WTC11 (cell line): ENCODE results near the gene TAS2R46. TPM values are rescaled to one million over a fixed set of nuclear protein-coding genes. Genes with fewer than 3 reads are reported as not detected.

ENCODE experiments used
- ATAC-seq: fragments of 200-7000 bp; cut with Tn5 transposase; 2 replicates; pipeline ENCODE4 v1.10.0; 2021; ENCODE audit warnings: mild to moderate bottlenecking, moderate library complexity
- CTCF ChIA-PET: fragments of 300-600 bp; sonication (Branson Sonifier 250); formaldehyde crosslinking; loops from one replicate; lab custom pipeline; 2021; ENCODE audit warnings: antibody characterized with exemption; lab: Charles Lee
- POLR2A ChIA-PET: fragments of 350-600 bp; sonication (Branson Sonifier 250); formaldehyde crosslinking; loops from one replicate; lab custom pipeline; 2021; ENCODE audit warnings: antibody characterized with exemption; lab: Charles Lee
- DNase-seq: peaks from one replicate; pipeline ENCODE4 v3.0.0; 2021; ENCODE audit warnings: low spot score
- H3K27ac Mint-ChIP-seq: 2 replicates; pipeline ENCODE4 v1.8.0; 2021; ENCODE audit warnings: mixed read lengths
- H3K27me3 Mint-ChIP-seq: 2 replicates; pipeline ENCODE4 v1.8.0; 2021; ENCODE audit warnings: low read depth, mild to moderate bottlenecking, moderate library complexity, mixed read lengths
- H3K36me3 Mint-ChIP-seq: 2 replicates; pipeline ENCODE4 v1.8.0; 2021; ENCODE audit warnings: mixed read lengths
- H3K4me1 Mint-ChIP-seq: 2 replicates; pipeline ENCODE4 v1.8.0; 2022; ENCODE audit warnings: mixed read lengths
- H3K4me3 Mint-ChIP-seq: 2 replicates; pipeline ENCODE4 v1.8.0; 2021; ENCODE audit warnings: mild to moderate bottlenecking, moderate library complexity, mixed read lengths
- H3K9me3 Mint-ChIP-seq: 2 replicates; pipeline ENCODE4 v1.8.0; 2021; ENCODE audit warnings: mixed read lengths
- ATF3 ChIP-seq: sonication (generic); formaldehyde crosslinking; conservative IDR thresholded peaks from 2 replicates; pipeline ENCODE4 v1.8.1; 2022; ENCODE audit warnings: mild to moderate bottlenecking, missing genetic modification reagents
- CREM ChIP-seq: sonication (generic); formaldehyde crosslinking; IDR thresholded peaks from 2 replicates; pipeline ENCODE4 v1.8.1; 2022; ENCODE audit warnings: mild to moderate bottlenecking, missing genetic modification reagents, moderate library complexity
- CTCF ChIP-seq: fragments of 200-600 bp; IDR thresholded peaks from 2 replicates; pipeline ENCODE4 v1.8.0; 2022; ENCODE audit warnings: antibody characterized with exemption
- ESRRA ChIP-seq: sonication (generic); formaldehyde crosslinking; IDR thresholded peaks from 2 replicates; pipeline ENCODE4 v1.8.1; 2022; ENCODE audit warnings: mild to moderate bottlenecking, missing genetic modification reagents, borderline replicate concordance
- FOXK1 ChIP-seq: sonication (generic); formaldehyde crosslinking; IDR thresholded peaks from 2 replicates; pipeline ENCODE4 v1.8.0; 2022; ENCODE audit warnings: mild to moderate bottlenecking, moderate library complexity, missing genetic modification reagents
- GABPB1 ChIP-seq: sonication (generic); formaldehyde crosslinking; IDR thresholded peaks from 2 replicates; pipeline ENCODE4 v1.8.1; 2023; ENCODE audit warnings: mild to moderate bottlenecking, missing genetic modification reagents
- IRF1 ChIP-seq: sonication (generic); formaldehyde crosslinking; IDR thresholded peaks from 2 replicates; pipeline ENCODE4 v1.8.0; 2023; ENCODE audit warnings: missing genetic modification reagents
- IRF2 ChIP-seq: sonication (generic); formaldehyde crosslinking; IDR thresholded peaks from 2 replicates; pipeline ENCODE4 v1.8.0; 2022; ENCODE audit warnings: low read depth, missing genetic modification reagents, borderline replicate concordance
- JAZF1 ChIP-seq: fragments of 250-450 bp; sonication (Bioruptor Pico); IDR thresholded peaks from 2 replicates; pipeline ENCODE4 v1.9.0; 2021; ENCODE audit warnings: moderate library complexity, mild to moderate bottlenecking, inconsistent platforms
- JUN ChIP-seq: sonication (generic); formaldehyde crosslinking; IDR thresholded peaks from 2 replicates; pipeline ENCODE4 v1.8.0; 2023; ENCODE audit warnings: mild to moderate bottlenecking, missing genetic modification reagents
- OVOL2 ChIP-seq: fragments of 250-450 bp; sonication (Bioruptor Pico); IDR thresholded peaks from 2 replicates; pipeline ENCODE4 v1.9.0; 2021; ENCODE audit warnings: mild to moderate bottlenecking, borderline replicate concordance
- PRRX2 ChIP-seq: fragments of 250-450 bp; sonication (Bioruptor Pico); IDR thresholded peaks from 2 replicates; pipeline ENCODE4 v1.8.0; 2021; ENCODE audit warnings: mild to moderate bottlenecking
- RORB ChIP-seq: fragments of 250-450 bp; sonication (Bioruptor Pico); IDR thresholded peaks from 2 replicates; pipeline ENCODE4 v1.9.0; 2021; ENCODE audit warnings: mild to moderate bottlenecking
- SMAD3 ChIP-seq: sonication (generic); formaldehyde crosslinking; IDR thresholded peaks from 2 replicates; pipeline ENCODE4 v1.8.0; 2022; ENCODE audit warnings: missing genetic modification reagents, mild to moderate bottlenecking, borderline replicate concordance
- TCF7 ChIP-seq: sonication (generic); formaldehyde crosslinking; IDR thresholded peaks from 2 replicates; pipeline ENCODE4 v1.8.0; 2022; ENCODE audit warnings: mild to moderate bottlenecking, low read depth, missing genetic modification reagents, moderate library complexity
- TEAD1 ChIP-seq: sonication (generic); formaldehyde crosslinking; IDR thresholded peaks from 2 replicates; pipeline ENCODE4 v1.8.0; 2022; ENCODE audit warnings: mild to moderate bottlenecking, missing genetic modification reagents
- ZMAT4 ChIP-seq: fragments of 250-450 bp; sonication (Bioruptor Pico); IDR thresholded peaks from 2 replicates; pipeline ENCODE4 v1.9.0; 2021; ENCODE audit warnings: mild to moderate bottlenecking
- ZNF263 ChIP-seq: sonication (generic); formaldehyde crosslinking; IDR thresholded peaks from 2 replicates; pipeline ENCODE4 v1.8.1; 2022; ENCODE audit warnings: low read depth, mild to moderate bottlenecking, moderate library complexity, missing genetic modification reagents
- ZNF416 ChIP-seq: fragments of 250-450 bp; sonication (Bioruptor Pico); IDR thresholded peaks from 2 replicates; pipeline ENCODE4 v1.9.0; 2021; ENCODE audit warnings: mild to moderate bottlenecking, inconsistent platforms
- ZNF425 ChIP-seq: fragments of 250-450 bp; sonication (Bioruptor Pico); conservative IDR thresholded peaks from 2 replicates; pipeline ENCODE4 v1.9.0; 2021; ENCODE audit warnings: mild to moderate bottlenecking
- ZNF671 ChIP-seq: fragments of 250-450 bp; sonication (Bioruptor Pico); IDR thresholded peaks from 2 replicates; pipeline ENCODE4 v1.8.0; 2021; ENCODE audit warnings: mild to moderate bottlenecking
- total RNA-seq: library from RNA; stranded (reverse); gene quantifications from 3 replicates; pipeline ENCODE4 v1.2.3, GENCODE V29; 2021
- TF ChIP-seq, protein P1 (sequence below): sonication (generic); formaldehyde crosslinking; IDR thresholded peaks from 2 replicates; pipeline ENCODE4 v1.8.1; 2023; ENCODE audit warnings: mild to moderate bottlenecking, missing genetic modification reagents, borderline replicate concordance
- TF ChIP-seq, protein P2 (sequence below): sonication (generic); formaldehyde crosslinking; IDR thresholded peaks from 2 replicates; pipeline ENCODE4 v1.8.1; 2023; ENCODE audit warnings: mild to moderate bottlenecking, missing genetic modification reagents
- TF ChIP-seq, protein P3 (sequence below): sonication (generic); formaldehyde crosslinking; IDR thresholded peaks from 2 replicates; pipeline ENCODE4 v1.8.0; 2023; ENCODE audit warnings: mild to moderate bottlenecking, missing genetic modification reagents

Gene TAS2R46
- total RNA-seq, 1 experiment from 2014 or later = 0.44 TPM

DNA sequence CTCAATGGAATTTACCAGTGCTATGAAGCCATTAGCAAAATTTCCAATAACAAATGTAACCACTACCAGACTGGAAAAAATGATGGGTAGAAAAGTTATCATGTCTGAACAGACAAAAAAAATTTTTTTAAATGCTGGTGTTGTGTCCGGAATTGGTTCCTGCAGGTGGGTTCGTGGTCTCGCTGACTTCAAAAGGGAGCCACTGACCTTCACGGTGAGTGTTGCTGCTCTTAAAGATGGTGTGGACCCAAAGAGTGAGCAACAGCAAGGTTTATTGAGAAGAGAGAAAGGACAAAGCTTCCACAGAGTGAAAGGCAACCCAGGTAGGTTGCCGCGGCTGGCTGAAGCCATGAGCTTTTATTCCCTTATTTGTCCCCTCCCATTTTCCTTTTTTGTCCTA lies 30.0 kb upstream of the TAS2R46 start, which contains the start of gene TAS2R43 (continued):
- TF ChIP-seq, protein P1, sequence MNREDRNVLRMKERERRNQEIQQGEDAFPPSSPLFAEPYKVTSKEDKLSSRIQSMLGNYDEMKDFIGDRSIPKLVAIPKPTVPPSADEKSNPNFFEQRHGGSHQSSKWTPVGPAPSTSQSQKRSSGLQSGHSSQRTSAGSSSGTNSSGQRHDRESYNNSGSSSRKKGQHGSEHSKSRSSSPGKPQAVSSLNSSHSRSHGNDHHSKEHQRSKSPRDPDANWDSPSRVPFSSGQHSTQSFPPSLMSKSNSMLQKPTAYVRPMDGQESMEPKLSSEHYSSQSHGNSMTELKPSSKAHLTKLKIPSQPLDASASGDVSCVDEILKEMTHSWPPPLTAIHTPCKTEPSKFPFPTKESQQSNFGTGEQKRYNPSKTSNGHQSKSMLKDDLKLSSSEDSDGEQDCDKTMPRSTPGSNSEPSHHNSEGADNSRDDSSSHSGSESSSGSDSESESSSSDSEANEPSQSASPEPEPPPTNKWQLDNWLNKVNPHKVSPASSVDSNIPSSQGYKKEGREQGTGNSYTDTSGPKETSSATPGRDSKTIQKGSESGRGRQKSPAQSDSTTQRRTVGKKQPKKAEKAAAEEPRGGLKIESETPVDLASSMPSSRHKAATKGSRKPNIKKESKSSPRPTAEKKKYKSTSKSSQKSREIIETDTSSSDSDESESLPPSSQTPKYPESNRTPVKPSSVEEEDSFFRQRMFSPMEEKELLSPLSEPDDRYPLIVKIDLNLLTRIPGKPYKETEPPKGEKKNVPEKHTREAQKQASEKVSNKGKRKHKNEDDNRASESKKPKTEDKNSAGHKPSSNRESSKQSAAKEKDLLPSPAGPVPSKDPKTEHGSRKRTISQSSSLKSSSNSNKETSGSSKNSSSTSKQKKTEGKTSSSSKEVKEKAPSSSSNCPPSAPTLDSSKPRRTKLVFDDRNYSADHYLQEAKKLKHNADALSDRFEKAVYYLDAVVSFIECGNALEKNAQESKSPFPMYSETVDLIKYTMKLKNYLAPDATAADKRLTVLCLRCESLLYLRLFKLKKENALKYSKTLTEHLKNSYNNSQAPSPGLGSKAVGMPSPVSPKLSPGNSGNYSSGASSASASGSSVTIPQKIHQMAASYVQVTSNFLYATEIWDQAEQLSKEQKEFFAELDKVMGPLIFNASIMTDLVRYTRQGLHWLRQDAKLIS (CRISPR knock-in tag) = no peak
- TF ChIP-seq ZNF263 (no peak), GABPB1 (CRISPR knock-in tag) (no peak), ZNF416 (CRISPR knock-in tag) (no peak), PRRX2 (no peak), FOXK1 (CRISPR knock-in tag) (no peak), ZMAT4 (no peak), JAZF1 (CRISPR knock-in tag) (no peak)

DNA sequence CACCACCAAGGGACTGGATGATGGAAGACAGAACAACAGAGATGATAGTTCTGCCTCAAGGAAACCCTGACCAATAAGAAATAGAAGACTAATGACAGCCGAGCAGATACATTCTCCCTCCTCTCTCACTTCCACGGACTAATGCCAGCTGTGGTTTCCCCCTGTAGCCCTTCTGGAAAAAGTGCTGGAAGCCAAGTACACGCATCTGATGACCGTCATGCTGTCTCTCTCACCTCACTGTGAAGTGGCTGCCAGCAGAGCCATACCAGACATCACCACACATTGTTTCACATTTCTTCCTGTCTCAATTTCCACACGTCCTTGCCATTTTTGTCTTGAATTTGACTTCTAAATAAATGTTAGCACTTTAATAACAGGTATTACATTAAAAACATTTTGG lies 27.2 kb upstream of the TAS2R46 start:
- no peaks in the 10 kb centered on the region for H3K27me3 Mint-ChIP-seq
- ChIA-PET CTCF (no interaction called here), POLR2A (no interaction called here)
- H3K4me1 Mint-ChIP-seq = no peaks in the 10 kb centered on the region
- peaks cover 5% of the 10 kb centered on the region for H3K36me3 Mint-ChIP-seq
- peaks cover 14% of the 10 kb centered on the region for H3K9me3 Mint-ChIP-seq
- TF ChIP-seq ATF3 (CRISPR knock-in tag) (no peak), JUN (CRISPR knock-in tag) (no peak), IRF1 (CRISPR knock-in tag) (no peak), RORB (CRISPR knock-in tag) (no peak), TCF7 (CRISPR knock-in tag) (no peak), SMAD3 (CRISPR knock-in tag) (no peak), ESRRA (CRISPR knock-in tag) (no peak), OVOL2 (no peak), TEAD1 (CRISPR knock-in tag) (no peak), CTCF (no peak), FOXK1 (CRISPR knock-in tag) (no peak), ZNF671 (no peak), IRF2 (CRISPR knock-in tag) (no peak), ZNF425 (CRISPR knock-in tag) (no peak), CREM (no peak), ZNF416 (CRISPR knock-in tag) (no peak)
- TF ChIP-seq, protein P2, sequence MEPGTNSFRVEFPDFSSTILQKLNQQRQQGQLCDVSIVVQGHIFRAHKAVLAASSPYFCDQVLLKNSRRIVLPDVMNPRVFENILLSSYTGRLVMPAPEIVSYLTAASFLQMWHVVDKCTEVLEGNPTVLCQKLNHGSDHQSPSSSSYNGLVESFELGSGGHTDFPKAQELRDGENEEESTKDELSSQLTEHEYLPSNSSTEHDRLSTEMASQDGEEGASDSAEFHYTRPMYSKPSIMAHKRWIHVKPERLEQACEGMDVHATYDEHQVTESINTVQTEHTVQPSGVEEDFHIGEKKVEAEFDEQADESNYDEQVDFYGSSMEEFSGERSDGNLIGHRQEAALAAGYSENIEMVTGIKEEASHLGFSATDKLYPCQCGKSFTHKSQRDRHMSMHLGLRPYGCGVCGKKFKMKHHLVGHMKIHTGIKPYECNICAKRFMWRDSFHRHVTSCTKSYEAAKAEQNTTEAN (CRISPR knock-in tag) = no peak
- TF ChIP-seq, protein P3, sequence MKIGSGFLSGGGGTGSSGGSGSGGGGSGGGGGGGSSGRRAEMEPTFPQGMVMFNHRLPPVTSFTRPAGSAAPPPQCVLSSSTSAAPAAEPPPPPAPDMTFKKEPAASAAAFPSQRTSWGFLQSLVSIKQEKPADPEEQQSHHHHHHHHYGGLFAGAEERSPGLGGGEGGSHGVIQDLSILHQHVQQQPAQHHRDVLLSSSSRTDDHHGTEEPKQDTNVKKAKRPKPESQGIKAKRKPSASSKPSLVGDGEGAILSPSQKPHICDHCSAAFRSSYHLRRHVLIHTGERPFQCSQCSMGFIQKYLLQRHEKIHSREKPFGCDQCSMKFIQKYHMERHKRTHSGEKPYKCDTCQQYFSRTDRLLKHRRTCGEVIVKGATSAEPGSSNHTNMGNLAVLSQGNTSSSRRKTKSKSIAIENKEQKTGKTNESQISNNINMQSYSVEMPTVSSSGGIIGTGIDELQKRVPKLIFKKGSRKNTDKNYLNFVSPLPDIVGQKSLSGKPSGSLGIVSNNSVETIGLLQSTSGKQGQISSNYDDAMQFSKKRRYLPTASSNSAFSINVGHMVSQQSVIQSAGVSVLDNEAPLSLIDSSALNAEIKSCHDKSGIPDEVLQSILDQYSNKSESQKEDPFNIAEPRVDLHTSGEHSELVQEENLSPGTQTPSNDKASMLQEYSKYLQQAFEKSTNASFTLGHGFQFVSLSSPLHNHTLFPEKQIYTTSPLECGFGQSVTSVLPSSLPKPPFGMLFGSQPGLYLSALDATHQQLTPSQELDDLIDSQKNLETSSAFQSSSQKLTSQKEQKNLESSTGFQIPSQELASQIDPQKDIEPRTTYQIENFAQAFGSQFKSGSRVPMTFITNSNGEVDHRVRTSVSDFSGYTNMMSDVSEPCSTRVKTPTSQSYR (CRISPR knock-in tag) = no peak
- TF ChIP-seq, all 79 proteins: peak for 0
- DNase-seq (no peak), ATAC-seq (no peak)
- Mint-ChIP-seq H3K27ac (no peak overlapping the region), H3K4me3 (no peak overlapping the region)
